HG02571 (cell line): Measurements from ENCODE around the gene RIPK1.
"Not testable (repeated sequence)": the region's sequence is repeated elsewhere in the genome, so short reads cannot be mapped to it uniquely, and the experiment has no call there.

Source experiments
- ATAC-seq: cut with Tn5 transposase; IDR thresholded peaks from one replicate; pipeline ENCODE4 v1.9.1; 2021; ENCODE audit warnings: mild to moderate bottlenecking, moderate library complexity; ENCODE audit not compliant: unreplicated experiment

The RIPK1 gene

GRCh38 chr6:3045369-3045768, 22.9 kb upstream of the RIPK1 start:
- no peak for ATAC-seq

- ATAC-seq = no peak
These were observed 22.5 kb upstream of the RIPK1 start for GRCh38 chr6:3045777-3046176.

- ATAC-seq = no peak
These were observed 22.0 kb upstream of the RIPK1 start for GRCh38 chr6:3046295-3046694.

GRCh38 chr6:3048009-3048408, 20.3 kb upstream of the RIPK1 start:
- not testable (repeated sequence) for ATAC-seq

GRCh38 chr6:3052481-3053230, 15.6 kb upstream of the RIPK1 start:
- ATAC-seq = no peak

- ATAC-seq = no peak
These were observed 15.1 kb upstream of the RIPK1 start for GRCh38 chr6:3053231-3053508.

- not testable (repeated sequence) for ATAC-seq
These were observed 13.8 kb upstream of the RIPK1 start for GRCh38 chr6:3054229-3055157.

GRCh38 chr6:3055158-3055499, 13.2 kb upstream of the RIPK1 start:
- not testable (repeated sequence) for ATAC-seq

GRCh38 chr6:3057063-3057770, 11.1 kb upstream of the RIPK1 start:
- no peak for ATAC-seq

- ATAC-seq = no peak
These were observed 9.3 kb upstream of the RIPK1 start for GRCh38 chr6:3058957-3059356.

- not testable (repeated sequence) for ATAC-seq
These were observed 8.2 kb upstream of the RIPK1 start for GRCh38 chr6:3060092-3060491.

GRCh38 chr6:3061501-3061941, 6.8 kb upstream of the RIPK1 start:
- no peak for ATAC-seq

GRCh38 chr6:3063340-3063732, 5.0 kb upstream of the RIPK1 start:
- ATAC-seq = not testable (repeated sequence)

- ATAC-seq = peak; percentile 70
These were observed 4.3 kb upstream of the RIPK1 start for GRCh38 chr6:3063733-3064700.

GRCh38 chr6:3071568-3071967, 3.3 kb downstream of the RIPK1 start:
- no peak for ATAC-seq

- ATAC-seq = no peak
These were observed 4.5 kb downstream of the RIPK1 start for GRCh38 chr6:3072798-3073197.

GRCh38 chr6:3073382-3073781, 5.1 kb downstream of the RIPK1 start:
- no peak for ATAC-seq

GRCh38 chr6:3075772-3076113, 7.4 kb downstream of the RIPK1 start:
- ATAC-seq = no peak

GRCh38 chr6:3076320-3076719, 8.0 kb downstream of the RIPK1 start:
- ATAC-seq = no peak

- no peak for ATAC-seq
These were observed 9.1 kb downstream of the RIPK1 start for GRCh38 chr6:3077430-3077829.

- ATAC-seq = not testable (repeated sequence)
These were observed 10.7 kb downstream of the RIPK1 start for GRCh38 chr6:3078952-3079351.
